Panc1 (cell line): ENCODE measurements around the gene BASP1. TPM values are rescaled to one million over a fixed set of nuclear protein-coding genes. Genes with fewer than 3 reads are reported as not detected.

Experiments used
- ATAC-seq: fragments of 200-7000 bp; cut with Tn5 transposase; 2 replicates; pipeline ENCODE4 v1.9.1; 2020; ENCODE audit warnings: mild to moderate bottlenecking, moderate library complexity
- BruUV-seq: library from RNA; stranded (reverse); fragments of 400-500 nt; replicated peaks from 2 replicates; lab custom pipeline; 2021; lab: Mats Ljungman, UMichigan
- CTCF ChIA-PET: fragments of 300-600 bp; sonication (Branson Sonifier 250); formaldehyde crosslinking; loops from one replicate; lab custom pipeline; 2022; ENCODE audit warnings: antibody characterized with exemption; lab: Charles Lee
- POLR2A ChIA-PET: fragments of 300-600 bp; sonication (Branson Sonifier 250); formaldehyde crosslinking; loops from one replicate; lab custom pipeline; 2022; ENCODE audit warnings: antibody characterized with exemption; lab: Charles Lee
- DNase-seq: peaks from one replicate; pipeline ENCODE4 v3.0.0-alpha.2; 2010; ENCODE audit warnings: low read depth, low spot score
- H3K27ac ChIP-seq: 2 replicates; pipeline ENCODE4 v1.5.1; 2011; ENCODE audit warnings: mild to moderate bottlenecking, low read length, inconsistent platforms
- H3K27me3 ChIP-seq: fragments of 200-500 bp; sonication (Bioruptor generic); 2 replicates; pipeline ENCODE4 v1.6.0; 2014; ENCODE audit warnings: low read length, inconsistent platforms; ENCODE audit not compliant: control insufficient read depth, insufficient read depth
- H3K36me3 ChIP-seq: fragments of 200-500 bp; sonication (Bioruptor generic); 2 replicates; pipeline ENCODE4 v1.5.1; 2014; ENCODE audit warnings: inconsistent platforms, mild to moderate bottlenecking, low read length, moderate library complexity; ENCODE audit not compliant: control insufficient read depth, insufficient read depth
- H3K4me1 ChIP-seq: 2 replicates; pipeline ENCODE4 v1.5.1; 2011; ENCODE audit warnings: inconsistent platforms, mild to moderate bottlenecking, low read length, moderate library complexity; ENCODE audit not compliant: control insufficient read depth, insufficient read depth
- H3K4me3 ChIP-seq, 2 experiments: 2 replicates each; pipeline ENCODE4 v1.5.1; 2011 to 2012; ENCODE audit warnings: low read depth in 2 of 2, low read length in 2 of 2, mild to moderate bottlenecking in 2 of 2, inconsistent platforms in 1 of 2, moderate library complexity in 1 of 2
- H3K9me3 ChIP-seq: fragments of 200-500 bp; sonication (Bioruptor generic); 2 replicates; pipeline ENCODE4 v1.5.1; 2014; ENCODE audit warnings: low read depth, mild to moderate bottlenecking, inconsistent platforms, low read length, moderate library complexity; ENCODE audit not compliant: control insufficient read depth, insufficient read depth
- POLR2AphosphoS5 ChIP-seq: IDR thresholded peaks from 2 replicates; pipeline ENCODE4 v1.6.1; 2012; ENCODE audit warnings: mild to moderate bottlenecking, low read depth, low read length, moderate library complexity
- REST ChIP-seq, 2 experiments: IDR thresholded peaks; 2 replicates each; pipeline ENCODE4 v1.6.1; 2011 to 2012; ENCODE audit warnings: low read depth in 2 of 2, control low read depth in 1 of 2, low read length in 1 of 2, mild to moderate bottlenecking in 1 of 2, moderate library complexity in 1 of 2; ENCODE audit not compliant: insufficient read depth in 1 of 2
- SIN3A ChIP-seq: IDR thresholded peaks from 2 replicates; pipeline ENCODE4 v1.6.1; 2012; ENCODE audit warnings: low read depth, mild to moderate bottlenecking, low read length, moderate library complexity, borderline replicate concordance; ENCODE audit not compliant: insufficient read depth
- TCF7L2 ChIP-seq: IDR thresholded peaks from 2 replicates; pipeline ENCODE4 v1.6.1; 2011; ENCODE audit warnings: mild to moderate bottlenecking, low read depth, low read length, inconsistent platforms
- in situ Hi-C: cut with HindIII; loops from 2 replicates; pipeline ENCODE4 v1.10.0; 2016; ENCODE audit warnings: low sequenced_read_pairs, low pct_unique_long_range_greater_than_20kb
- intact Hi-C: fragments of 100-400 bp; cut with micrococcal nuclease; formaldehyde crosslinking; loops from one replicate; pipeline ENCODE4 v1.10.0; 2022; ENCODE audit not compliant: unreplicated experiment
- total RNA-seq: library from RNA; stranded (reverse); gene quantifications from one replicate; pipeline ENCODE4 v1.2.1, GENCODE V29; 2021; ENCODE audit not compliant: unreplicated experiment
- TF ChIP-seq, protein P1 (sequence below): fragments of 450-650 bp; IDR thresholded peaks from 2 replicates; pipeline ENCODE4 v1.5.1; 2017; ENCODE audit warnings: mild to moderate bottlenecking

BASP1 gene
- total RNA-seq, 1 experiment from 2014 or later, result 217 TPM

DNA sequence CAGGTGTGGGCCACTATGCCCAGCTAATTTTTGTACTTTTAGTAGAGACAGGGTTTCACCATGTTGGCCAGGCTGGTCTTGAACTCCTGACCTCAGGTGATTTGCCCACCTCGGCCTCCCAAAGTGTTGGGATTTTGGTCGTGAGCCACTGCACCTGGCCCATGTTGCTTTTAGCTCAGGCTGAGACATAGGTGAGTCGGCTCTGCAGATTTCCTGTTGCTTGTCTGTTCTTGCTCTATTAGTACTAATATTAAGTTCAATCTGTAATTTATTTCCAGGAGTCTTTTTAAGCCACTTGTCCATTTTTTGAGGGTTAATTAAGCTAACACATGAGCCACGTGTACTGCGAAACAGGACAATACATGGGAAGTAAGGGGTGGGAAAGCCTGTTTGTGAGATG, 21.4 kb upstream of the BASP1 start:
- Histone ChIP-seq H3K4me3 (no peak overlapping the region), H3K4me1 (peaks cover 7% of the 10 kb centered on the region; the same call in 1 of the 2 replicates), H3K27ac (no peak overlapping the region), H3K27me3 (no peaks in the 10 kb centered on the region), H3K36me3 (no peaks in the 10 kb centered on the region), H3K9me3 (peaks cover 7% of the 10 kb centered on the region; the same call in 1 of the 2 replicates)
- no TSS peak for BruUV-seq
- in situ Hi-C loops, result no loop called here
- no peak for TF ChIP-seq POLR2AphosphoS5
- no peak for TF ChIP-seq TCF7L2
- TF ChIP-seq SIN3A, result no peak
- ATAC-seq (no peak), DNase-seq (no peak)
- intact Hi-C loops, result loop anchor here (10.0 kb wide), 1 partner anchor 501 kb away; no protein-coding TSS in a partner anchor
- ChIA-PET CTCF (no interaction called here), POLR2A (no interaction called here)

DNA sequence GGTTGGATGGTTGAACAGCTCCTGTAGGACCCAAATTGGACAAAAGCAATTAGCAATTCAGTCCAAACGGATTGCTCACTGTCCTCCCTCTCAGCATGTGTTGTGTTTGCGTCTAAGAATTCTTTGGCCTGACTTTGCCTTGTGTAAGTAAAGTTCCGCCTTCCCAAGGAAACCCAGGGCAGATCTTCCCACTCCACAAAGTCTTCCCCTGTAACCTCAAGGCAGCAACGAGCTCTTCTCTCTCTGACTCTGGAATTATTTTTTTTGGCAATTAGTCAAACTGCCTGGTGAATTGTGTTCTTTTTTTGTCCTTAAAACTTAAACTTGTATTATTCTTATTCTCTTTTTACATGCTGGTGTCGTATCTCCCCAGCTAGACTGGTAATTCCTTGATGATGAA, 20.7 kb upstream of the BASP1 start:
- POLR2A ChIA-PET, result no interaction called here
- CTCF ChIA-PET, result no interaction called here
- peaks cover 7% of the 10 kb centered on the region; the same call in 1 of the 2 replicates for H3K4me1 ChIP-seq
- H3K27ac ChIP-seq, result no peak overlapping the region
- no peaks in the 10 kb centered on the region for H3K27me3 ChIP-seq
- ATAC-seq (no peak), DNase-seq (no peak)
- no peak overlapping the region for H3K4me3 ChIP-seq
- in situ Hi-C loops (no loop called here), intact Hi-C loops (loop anchor here (10.0 kb wide), 1 partner anchor 502 kb away; no protein-coding TSS in a partner anchor)
- no peaks in the 10 kb centered on the region for H3K36me3 ChIP-seq
- peaks cover 7% of the 10 kb centered on the region; the same call in 1 of the 2 replicates for H3K9me3 ChIP-seq
- TF ChIP-seq, protein P1, sequence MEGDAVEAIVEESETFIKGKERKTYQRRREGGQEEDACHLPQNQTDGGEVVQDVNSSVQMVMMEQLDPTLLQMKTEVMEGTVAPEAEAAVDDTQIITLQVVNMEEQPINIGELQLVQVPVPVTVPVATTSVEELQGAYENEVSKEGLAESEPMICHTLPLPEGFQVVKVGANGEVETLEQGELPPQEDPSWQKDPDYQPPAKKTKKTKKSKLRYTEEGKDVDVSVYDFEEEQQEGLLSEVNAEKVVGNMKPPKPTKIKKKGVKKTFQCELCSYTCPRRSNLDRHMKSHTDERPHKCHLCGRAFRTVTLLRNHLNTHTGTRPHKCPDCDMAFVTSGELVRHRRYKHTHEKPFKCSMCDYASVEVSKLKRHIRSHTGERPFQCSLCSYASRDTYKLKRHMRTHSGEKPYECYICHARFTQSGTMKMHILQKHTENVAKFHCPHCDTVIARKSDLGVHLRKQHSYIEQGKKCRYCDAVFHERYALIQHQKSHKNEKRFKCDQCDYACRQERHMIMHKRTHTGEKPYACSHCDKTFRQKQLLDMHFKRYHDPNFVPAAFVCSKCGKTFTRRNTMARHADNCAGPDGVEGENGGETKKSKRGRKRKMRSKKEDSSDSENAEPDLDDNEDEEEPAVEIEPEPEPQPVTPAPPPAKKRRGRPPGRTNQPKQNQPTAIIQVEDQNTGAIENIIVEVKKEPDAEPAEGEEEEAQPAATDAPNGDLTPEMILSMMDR, result no peak
- TF ChIP-seq POLR2AphosphoS5 (no peak), REST (IDR thresholded peaks at IDR 0.05; ENCODE audit: insufficient read depth in 1 of 2, low read depth in 2 of 2, low read length in 1 of 2) (no peak), SIN3A (no peak), TCF7L2 (no peak)
- BruUV-seq, result no TSS peak
